PFSK-1 (cell line): ENCODE results near the gene CRB2.

Source experiments
- FOXP2 ChIP-seq: optimal IDR thresholded peaks from 2 replicates; pipeline ENCODE3; 2011; ENCODE audit warnings: borderline replicate concordance, control low read depth, inconsistent platforms; ENCODE audit not compliant: insufficient read depth; ENCODE audit errors: extremely low read length, extremely low read depth
- POLR2AphosphoS5 ChIP-seq: IDR thresholded peaks from 2 replicates; pipeline ENCODE4 v1.6.1; 2012; ENCODE audit warnings: low read depth, mild to moderate bottlenecking, control low read depth, low read length, moderate library complexity
- REST ChIP-seq, 2 experiments: IDR thresholded peaks; 2 replicates each; pipeline versions ENCODE4 v1.6.1 to v1.8.0; 2011 to 2012; ENCODE audit warnings: low read depth in 2 of 2, low read length in 2 of 2, control low read depth in 1 of 2, inconsistent platforms in 1 of 2, mild to moderate bottlenecking in 1 of 2, moderate library complexity in 1 of 2; ENCODE audit not compliant: insufficient read depth in 1 of 2
- SIN3A ChIP-seq: IDR thresholded peaks from 2 replicates; pipeline ENCODE4 v1.6.1; 2012; ENCODE audit warnings: mild to moderate bottlenecking, low read length, moderate library complexity, borderline replicate concordance; ENCODE audit not compliant: insufficient read depth
- TAF1 ChIP-seq: IDR thresholded peaks from 2 replicates; pipeline ENCODE4 v1.6.1; 2012; ENCODE audit warnings: low read length, control low read depth, borderline replicate concordance; ENCODE audit not compliant: insufficient read depth

CRB2 gene

GRCh38 chr9:123401879-123402513 lies 46.0 kb downstream of the CRB2 start:
- no peak for TF ChIP-seq REST (IDR thresholded peaks at IDR 0.05; ENCODE audit: insufficient read depth in 1 of 2, low read depth in 2 of 2, low read length in 2 of 2)

DNA sequence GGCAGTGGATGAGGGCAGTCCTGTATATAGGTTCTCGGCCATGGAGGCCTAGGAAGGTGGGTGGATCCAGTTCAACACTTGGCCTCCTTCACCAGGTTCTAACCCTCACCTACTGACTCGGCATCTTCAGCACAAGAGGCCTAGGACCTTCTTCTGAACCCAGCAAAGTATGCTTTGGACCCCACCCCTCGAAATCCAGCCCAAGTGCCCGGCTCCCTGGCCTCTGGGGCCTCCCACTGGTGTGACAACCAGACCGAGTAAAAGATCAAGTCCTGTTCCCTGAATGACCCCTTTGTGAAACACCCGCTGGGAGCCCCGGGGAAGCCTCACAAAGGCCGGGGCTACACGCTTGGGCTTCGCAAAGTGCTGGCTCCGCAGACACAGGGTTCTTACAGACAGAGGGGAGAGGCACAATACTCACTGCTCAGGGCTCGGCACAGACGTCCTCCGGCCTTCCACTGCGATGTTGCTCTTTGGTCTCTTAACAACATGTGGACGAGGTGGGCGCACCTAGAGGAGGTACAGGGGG lies 47.0 kb downstream of the CRB2 start:
- no peak for TF ChIP-seq TAF1

GRCh38 chr9:123406016-123406415 lies 50.0 kb downstream of the CRB2 start:
- TF ChIP-seq FOXP2 = no peak

DNA sequence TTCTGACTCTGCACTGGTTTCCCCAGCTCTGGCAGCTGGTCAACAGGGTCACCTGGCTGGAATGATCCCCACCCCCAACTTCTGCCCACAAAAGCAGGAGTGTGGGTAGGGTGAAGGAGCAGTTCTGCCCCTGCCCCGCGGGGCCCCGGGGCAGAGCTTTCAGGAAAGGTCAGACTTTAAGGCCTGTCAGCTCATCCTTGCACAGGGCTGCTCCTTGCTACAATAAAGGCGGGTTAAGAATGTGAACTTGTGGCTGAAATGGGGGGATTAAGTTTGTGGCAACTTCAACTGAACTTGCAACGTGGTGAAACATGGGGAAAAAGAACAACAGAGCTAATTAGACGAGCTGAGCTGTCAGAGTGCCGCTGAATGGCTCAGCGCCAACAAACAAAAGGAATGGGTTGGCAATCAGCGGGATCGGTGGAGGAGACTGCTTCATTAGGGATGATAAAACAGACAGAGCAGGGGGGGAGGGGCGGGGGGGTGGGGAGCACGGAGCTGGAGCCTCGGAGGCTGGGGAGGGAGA lies 50.8 kb downstream of the CRB2 start:
- TF ChIP-seq POLR2AphosphoS5 (no peak), SIN3A (no peak), TAF1 (no peak), FOXP2 (no peak), REST (IDR thresholded peaks at IDR 0.05; ENCODE audit: insufficient read depth in 1 of 2, low read depth in 2 of 2, low read length in 2 of 2) (no peak)

- TF ChIP-seq REST (IDR thresholded peaks at IDR 0.05; ENCODE audit: insufficient read depth in 1 of 2, low read depth in 2 of 2, low read length in 2 of 2) = no peak
- no peak for TF ChIP-seq FOXP2
- TF ChIP-seq POLR2AphosphoS5 = no peak
- no peak for TF ChIP-seq TAF1
- no peak for TF ChIP-seq SIN3A
Observed at GRCh38 chr9:123407217-123407851, 51.3 kb downstream of the CRB2 start.

DNA sequence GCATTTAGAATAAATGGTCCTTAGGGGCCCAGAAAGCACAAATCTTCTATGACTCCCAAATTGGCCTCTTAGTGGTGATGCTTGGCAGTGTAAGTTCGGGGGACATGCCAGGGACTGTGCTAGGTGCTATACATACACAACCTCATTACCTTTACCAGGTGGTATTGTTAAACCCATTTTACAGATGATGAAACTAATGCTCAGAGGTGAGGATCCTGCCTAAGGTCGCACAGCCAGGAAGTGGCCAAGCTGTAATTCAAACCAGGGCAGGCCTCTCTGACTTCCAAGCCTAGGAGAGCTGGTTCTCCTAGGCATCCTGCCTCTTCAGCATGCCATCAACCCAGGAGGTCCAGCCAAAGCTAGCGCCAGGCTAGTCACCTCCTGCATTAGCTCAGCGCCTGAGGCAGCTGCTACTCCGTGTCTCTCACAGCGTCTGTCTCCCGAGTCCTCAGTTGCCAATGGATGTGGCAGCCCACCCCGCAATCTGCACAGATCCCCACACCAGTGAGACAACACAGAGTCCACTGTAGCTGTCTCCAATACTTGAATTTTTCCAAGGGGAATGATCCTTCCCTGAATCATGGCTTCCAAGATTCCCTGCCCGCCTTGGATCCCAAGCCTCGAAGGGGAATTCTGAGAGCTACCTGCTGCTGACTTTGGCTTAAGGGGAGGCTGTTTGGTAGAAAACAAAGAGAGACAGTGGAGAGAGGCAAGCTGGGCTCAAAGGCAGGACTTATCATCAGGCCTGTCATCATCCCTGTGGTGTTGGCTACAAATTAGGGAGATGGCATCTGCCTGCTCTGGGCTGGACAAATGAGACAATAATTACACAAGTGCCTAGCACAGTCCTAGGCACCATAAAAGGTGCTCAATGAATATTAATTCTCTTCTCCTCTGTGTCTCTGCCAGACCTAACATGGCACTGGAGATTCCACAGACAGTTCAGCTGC lies 52.6 kb downstream of the CRB2 start:
- no peak for TF ChIP-seq SIN3A
- TF ChIP-seq REST (IDR thresholded peaks at IDR 0.05; ENCODE audit: insufficient read depth in 1 of 2, low read depth in 2 of 2, low read length in 2 of 2) = no peak
- no peak for TF ChIP-seq FOXP2
- no peak for TF ChIP-seq POLR2AphosphoS5
- no peak for TF ChIP-seq TAF1
